Stimulated activated naive B cell treated with anti-CD40 and anti-IgM and Interleukin-4, amounts not matched to agents 10 μg/mL and 1 μg/mL and 100 μg/mL, for 72 hours (primary cell): ENCODE results near the gene HAUS3.

Source experiments
- ATAC-seq, 2 donors: fragments of 150-1000 bp; cut with Tn5 transposase; replicated peaks; 2 replicates each; pipeline ENCODE4 v1.10.0; 2021; ENCODE audit warnings: moderate library complexity in 1 of 2
- DNase-seq: peaks from one replicate; pipeline ENCODE4 v3.0.0; 2021
- H3K27ac Mint-ChIP-seq: one replicate; pipeline ENCODE4 v1.8.0; 2022; ENCODE audit warnings: mild to moderate bottlenecking, mixed read lengths
- H3K27me3 Mint-ChIP-seq, 2 donors: one replicate each; pipeline ENCODE4 v1.8.0; 2022; ENCODE audit warnings: mixed read lengths in 2 of 2
- H3K36me3 Mint-ChIP-seq, 2 donors: one replicate each; pipeline ENCODE4 v1.8.0; 2022; ENCODE audit warnings: mixed read lengths in 2 of 2, mild to moderate bottlenecking in 1 of 2
- H3K4me1 Mint-ChIP-seq, 2 donors: one replicate each; pipeline ENCODE4 v1.8.0; 2022; ENCODE audit warnings: mixed read lengths in 2 of 2, mild to moderate bottlenecking in 1 of 2
- H3K4me3 Mint-ChIP-seq, 2 donors: one replicate each; pipeline ENCODE4 v1.8.0; 2022; ENCODE audit warnings: mild to moderate bottlenecking in 2 of 2, mixed read lengths in 2 of 2, moderate library complexity in 1 of 2
- H3K9me3 Mint-ChIP-seq, 2 donors: one replicate each; pipeline ENCODE4 v1.8.0; 2022; ENCODE audit warnings: mixed read lengths in 2 of 2, mild to moderate bottlenecking in 1 of 2

HAUS3 gene

DNA sequence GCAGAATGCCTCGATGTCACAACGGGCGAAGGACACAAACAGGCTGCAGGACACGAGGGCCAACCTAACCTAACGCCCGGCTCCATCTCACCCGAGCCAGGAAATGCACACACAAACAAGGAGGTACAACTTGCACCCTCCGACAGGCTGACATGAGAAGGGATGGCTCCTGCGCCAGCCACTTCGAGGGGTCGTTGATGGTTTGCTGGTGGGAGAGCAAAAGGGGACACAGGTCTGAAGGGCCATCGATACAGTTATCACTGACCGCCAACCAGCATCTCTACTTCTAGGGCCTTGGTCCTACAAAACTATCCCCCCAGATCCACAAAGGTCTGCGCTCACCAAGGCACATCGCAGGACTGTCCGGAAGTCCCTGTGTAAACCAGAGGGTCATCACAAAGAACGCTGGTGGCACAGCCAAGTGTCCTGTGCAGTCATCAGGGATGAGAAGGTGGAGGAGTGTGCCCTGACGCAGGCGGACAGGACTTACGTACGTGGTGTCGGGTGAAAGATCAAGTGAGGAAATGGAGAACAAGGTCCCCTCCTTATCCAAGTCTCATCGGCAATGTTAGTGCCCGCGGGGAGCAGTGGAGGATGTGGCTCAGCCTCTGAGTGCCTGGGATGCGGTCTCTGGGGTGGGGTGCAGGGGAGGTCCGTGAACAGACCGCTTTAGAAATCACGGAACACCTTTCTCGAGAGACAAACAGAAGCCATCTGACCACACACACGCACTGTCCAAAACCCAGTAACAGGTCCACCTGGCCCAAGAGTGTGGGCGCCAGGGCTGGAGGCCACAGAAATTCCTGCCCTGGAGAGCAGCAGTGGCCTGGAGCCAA, 13.0 kb upstream of the HAUS3 start:
- H3K36me3 Mint-ChIP-seq: peaks cover 9 to 10% of the 10 kb centered on the region in 2 donors
- H3K9me3 Mint-ChIP-seq: no peaks in the 10 kb centered on the region
- ATAC-seq (no peak), DNase-seq (no peak)
- H3K27ac Mint-ChIP-seq: peak overlapping the region; percentile 62
- no peaks in the 10 kb centered on the region for H3K27me3 Mint-ChIP-seq
- H3K4me1 Mint-ChIP-seq: peaks cover 11 to 24% of the 10 kb centered on the region in 2 donors
- no peak overlapping the region for H3K4me3 Mint-ChIP-seq

DNA sequence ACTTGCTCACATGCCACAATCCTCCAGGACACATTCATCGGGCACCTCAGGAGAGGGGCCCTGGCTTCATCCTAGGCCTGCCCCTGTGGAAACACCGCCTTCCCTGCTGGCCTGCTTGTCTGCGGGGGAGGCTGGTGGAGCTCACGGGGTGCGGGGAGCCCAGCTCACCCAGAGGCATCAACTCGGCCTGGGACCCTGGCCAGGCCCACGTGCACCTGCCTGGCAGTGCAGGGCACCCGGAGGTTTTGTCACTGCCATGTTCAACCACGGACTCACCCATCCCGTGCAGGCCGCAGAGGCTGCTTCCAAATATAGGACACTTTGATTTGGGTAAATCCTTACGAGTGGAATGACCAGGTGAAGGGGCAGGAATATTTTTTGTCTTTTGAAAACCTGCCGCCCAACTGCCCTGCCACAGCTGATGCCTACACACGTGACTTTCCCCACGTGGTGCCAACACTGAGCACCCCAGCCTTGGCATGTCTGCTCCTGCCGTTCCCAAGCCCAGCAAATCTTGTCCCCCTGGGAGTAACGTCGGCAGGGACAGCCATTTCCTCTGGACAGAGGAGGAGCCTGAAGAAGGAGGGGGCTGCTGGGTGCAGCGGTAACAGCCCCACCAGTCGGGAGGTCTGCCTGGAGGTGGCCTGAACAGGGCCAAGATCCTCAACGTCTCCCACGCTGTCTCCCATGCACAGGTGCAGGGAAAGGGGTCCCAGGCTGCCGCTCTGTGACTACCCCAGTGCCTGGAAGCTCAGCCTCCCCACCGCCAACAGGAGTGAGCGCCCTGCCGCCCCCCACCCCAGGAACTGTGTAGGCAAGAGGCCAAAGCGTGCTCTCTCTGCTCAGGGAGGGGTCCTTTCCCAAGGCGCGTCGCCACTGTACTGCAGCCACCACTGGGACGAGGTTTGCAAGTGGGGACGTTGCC, 11.5 kb upstream of the HAUS3 start:
- Mint-ChIP-seq H3K27me3 (no peaks in the 10 kb centered on the region), H3K36me3 (peaks cover 9 to 10% of the 10 kb centered on the region in 2 donors), H3K4me1 (peaks cover 9 to 24% of the 10 kb centered on the region in 2 donors), H3K4me3 (no peak overlapping the region), H3K27ac (peak overlapping the region; percentile 20), H3K9me3 (no peaks in the 10 kb centered on the region)
- DNase-seq: peak; percentile 0
- ATAC-seq: no peak

DNA sequence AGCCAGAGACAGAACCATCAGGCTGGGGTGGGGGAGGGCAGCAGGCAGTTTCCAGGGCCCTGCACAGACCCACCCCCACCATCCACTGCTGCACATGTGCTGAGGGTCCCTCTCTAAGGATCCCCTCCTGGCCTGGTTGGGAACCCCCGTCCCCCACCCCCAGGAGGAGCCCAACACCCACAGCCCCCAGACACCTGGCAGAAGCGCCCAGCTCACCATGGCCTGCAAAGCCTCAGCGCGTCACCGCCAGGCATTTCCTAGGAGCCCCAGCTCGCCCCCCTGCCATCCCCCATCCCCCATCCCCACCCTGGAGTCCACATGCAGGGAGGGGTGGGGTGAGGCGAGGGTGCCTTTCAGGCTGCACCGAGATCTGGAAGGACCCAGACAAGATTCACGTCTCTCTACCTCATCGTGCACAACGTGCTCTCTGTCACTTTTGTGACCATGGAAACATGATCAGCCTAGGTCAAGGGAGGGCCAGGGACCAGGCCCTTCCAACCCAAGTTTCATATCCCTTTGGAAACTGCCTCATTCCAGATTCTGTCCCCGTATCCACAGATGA, 10.7 kb upstream of the HAUS3 start:
- DNase-seq: peak; percentile 0
- Mint-ChIP-seq H3K27me3 (no peaks in the 10 kb centered on the region), H3K27ac (peak overlapping the region; percentile 20), H3K9me3 (no peaks in the 10 kb centered on the region), H3K36me3 (peaks cover 9 to 10% of the 10 kb centered on the region in 2 donors), H3K4me3 (no peak overlapping the region), H3K4me1 (peaks cover 8 to 17% of the 10 kb centered on the region in 2 donors)
- no peak for ATAC-seq

DNA sequence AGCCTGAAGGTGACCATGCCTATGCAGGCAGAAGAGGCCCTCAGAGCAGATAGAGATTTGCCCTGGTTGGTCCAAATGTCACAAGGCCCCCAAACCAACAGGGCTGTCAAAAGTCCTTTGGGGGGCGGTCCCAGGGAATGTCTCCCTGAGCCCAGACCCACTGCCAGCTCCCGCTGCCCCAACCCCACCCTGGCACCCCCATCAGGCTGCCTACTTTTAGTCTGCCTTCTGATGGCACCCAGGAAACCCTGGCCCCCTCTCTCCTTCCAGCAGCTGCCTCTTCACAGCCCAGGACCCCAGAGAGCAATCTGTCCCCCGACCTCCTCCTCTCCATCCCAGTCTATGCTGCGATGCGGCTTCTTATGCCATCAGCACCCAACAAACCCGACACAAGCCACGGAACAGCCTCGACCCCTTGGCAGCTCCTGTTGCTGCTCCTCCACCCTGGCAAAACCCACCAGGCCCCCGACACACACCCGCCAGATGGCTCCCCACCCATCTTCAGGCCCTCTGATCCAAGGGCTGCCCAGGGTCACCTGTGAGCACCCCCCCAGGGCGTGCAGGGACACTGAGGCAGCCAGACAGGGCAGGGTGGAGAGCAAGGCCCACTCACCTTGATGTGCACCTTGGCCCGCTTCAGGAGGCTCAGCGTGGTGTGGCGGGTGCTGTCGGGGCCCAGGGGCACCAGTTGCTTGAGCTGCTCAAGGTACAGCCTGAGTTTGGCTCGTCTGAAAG, 10.0 kb upstream of the HAUS3 start:
- Mint-ChIP-seq H3K27me3 (no peaks in the 10 kb centered on the region), H3K9me3 (no peaks in the 10 kb centered on the region), H3K4me1 (peaks cover 3 to 10% of the 10 kb centered on the region in 2 donors), H3K27ac (no peak overlapping the region), H3K4me3 (no peak overlapping the region), H3K36me3 (peaks cover 9 to 10% of the 10 kb centered on the region in 2 donors)
- no peak for ATAC-seq
- no peak for DNase-seq

DNA sequence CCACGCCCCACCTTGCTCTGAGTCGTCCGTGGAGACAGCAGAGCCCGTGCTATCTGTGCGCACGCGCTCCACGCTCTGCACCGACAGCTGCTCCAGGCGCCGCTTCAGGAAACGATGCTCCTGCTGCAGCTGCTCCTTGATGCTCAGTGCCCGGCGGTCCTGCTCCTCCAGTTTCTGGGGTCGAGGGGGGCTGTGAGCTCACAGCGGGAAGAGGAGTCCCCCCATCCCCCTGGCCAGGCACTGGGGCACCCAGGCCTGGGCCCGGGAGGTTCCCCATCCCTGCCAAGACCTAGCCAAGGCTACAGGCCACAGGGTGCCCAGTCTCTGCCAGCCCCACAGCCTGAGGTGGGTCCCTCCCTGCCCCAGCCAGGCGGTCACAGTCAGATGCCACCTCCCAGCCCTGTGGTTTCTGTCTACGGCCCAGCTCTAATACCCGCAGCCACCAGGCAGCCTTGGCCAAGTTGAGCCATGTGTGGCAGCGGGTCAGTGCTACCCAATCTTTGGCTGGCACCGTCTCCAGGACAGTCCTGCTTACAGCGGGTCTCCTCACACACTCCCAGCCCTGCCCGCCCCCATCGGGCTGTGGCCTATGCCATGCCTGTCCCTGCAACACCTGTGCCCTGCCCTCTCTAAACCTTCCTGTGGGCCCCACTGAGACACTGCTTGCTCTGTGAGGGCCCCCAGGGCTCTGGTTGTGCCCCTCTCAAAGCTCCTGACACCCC, 9.3 kb upstream of the HAUS3 start:
- DNase-seq: peak; percentile 0
- Mint-ChIP-seq H3K9me3 (no peaks in the 10 kb centered on the region), H3K36me3 (peaks cover 9 to 10% of the 10 kb centered on the region in 2 donors), H3K4me3 (no peak overlapping the region), H3K4me1 (peaks cover 0 to 5% of the 10 kb centered on the region in 2 donors), H3K27me3 (no peaks in the 10 kb centered on the region), H3K27ac (no peak overlapping the region)
- no peak for ATAC-seq

DNA sequence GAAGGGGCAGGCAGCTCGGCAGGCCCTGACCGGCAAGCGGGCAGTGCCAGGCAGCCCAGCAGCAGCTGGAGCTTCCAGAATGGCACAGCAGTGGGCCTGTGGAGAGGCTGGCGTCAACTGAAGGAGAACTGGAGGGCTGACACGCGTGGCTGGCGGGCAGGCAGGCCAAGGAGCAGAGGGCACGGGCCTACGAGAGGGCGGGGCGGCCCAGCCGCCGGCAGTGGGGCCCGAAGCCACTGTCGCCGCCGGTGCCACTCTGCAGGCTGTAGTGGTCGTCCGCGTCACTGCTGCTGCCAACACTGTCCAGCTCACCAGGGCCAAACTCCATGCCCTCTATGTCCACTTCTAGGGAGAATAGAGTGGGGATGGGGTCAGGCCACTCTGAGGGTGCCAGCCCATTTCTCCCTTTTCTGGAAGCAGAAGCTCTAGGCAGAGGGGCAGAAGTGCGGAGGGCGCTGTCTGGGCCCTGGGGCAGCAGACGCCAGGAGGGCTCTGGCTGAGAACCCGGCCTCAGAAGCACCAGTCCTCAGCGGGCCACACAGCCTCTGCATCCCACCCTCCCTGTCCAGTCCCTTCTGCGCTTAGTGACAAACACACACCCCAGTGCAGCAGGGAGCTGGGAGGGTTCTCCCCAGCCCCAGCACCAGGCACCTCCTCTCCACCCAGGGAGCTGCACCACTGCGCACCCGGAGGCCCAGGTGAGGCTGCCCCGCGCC, 8.6 kb upstream of the HAUS3 start:
- Mint-ChIP-seq H3K27me3 (no peaks in the 10 kb centered on the region), H3K27ac (no peak overlapping the region), H3K9me3 (no peaks in the 10 kb centered on the region), H3K36me3 (peaks cover 9 to 10% of the 10 kb centered on the region in 2 donors), H3K4me3 (no peak overlapping the region), H3K4me1 (peaks cover 0 to 5% of the 10 kb centered on the region in 2 donors)
- no peak for DNase-seq
- no peak for ATAC-seq

DNA sequence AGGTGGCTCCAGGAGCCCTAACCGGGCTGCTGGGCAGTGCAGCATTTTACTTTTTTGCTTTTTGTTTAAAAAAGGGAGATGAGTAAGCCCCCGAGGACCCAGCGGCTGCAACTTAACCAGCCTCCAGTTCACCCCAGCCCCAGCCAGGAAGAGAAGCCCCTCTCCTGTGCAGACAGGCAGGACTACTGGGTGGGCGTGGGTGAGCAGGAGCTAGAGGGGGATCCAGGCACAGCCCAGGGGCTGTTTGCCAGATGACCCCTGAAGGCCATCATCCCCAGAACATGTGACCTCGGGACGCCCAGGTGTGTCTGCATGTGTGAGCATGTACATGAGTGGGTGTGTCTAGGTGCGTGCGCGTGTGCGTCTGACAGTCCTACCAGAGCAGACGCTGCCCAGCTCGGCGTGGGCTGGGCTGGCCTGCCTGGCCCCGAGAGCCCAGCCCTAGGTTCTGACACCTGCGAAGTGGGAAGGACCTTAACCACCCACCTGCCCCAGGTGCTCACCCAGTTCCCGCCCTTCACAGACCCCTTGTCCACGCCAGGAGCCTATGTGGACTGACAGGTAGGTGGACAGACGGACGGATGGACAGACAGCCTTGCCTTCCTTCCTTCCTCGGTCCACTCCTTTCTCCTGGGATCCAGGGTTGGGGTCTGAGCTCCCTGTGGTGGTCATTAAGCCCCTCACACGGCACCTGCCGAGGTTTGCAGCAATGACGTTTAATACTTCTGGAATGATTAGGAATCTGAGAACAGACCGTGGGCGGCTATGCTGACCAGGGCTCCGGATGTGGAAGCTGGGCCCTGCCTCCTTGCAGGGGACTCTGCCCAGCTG, 7.8 kb upstream of the HAUS3 start:
- Mint-ChIP-seq H3K4me3 (no peak overlapping the region), H3K27me3 (no peaks in the 10 kb centered on the region), H3K9me3 (no peaks in the 10 kb centered on the region), H3K4me1 (peaks cover 0 to 1% of the 10 kb centered on the region in 2 donors), H3K36me3 (peaks cover 7% of the 10 kb centered on the region in 2 donors), H3K27ac (no peak overlapping the region)
- DNase-seq: no peak
- ATAC-seq: no peak

DNA sequence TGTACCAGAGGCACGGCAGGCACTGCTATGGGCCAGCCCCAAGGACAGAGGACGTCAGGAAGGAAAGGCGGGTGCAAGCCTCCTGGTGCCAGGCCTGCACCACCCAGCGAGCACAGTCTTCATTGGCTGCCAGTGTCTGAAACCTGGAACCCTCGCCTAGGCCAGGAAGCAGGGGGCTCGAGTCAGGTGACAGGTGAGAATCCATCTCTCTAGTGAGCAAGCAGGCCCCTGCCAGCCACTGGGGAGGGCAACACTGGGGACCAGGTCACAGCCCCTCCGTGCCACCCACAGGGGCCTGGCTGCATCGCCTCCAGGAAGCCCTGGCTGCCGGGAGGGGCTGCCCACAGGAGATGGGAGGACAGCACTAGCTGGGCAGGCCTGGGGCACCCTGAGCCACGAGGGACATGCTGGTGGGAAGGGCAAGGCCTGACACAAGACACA, 6.9 kb upstream of the HAUS3 start:
- H3K27me3 Mint-ChIP-seq: no peaks in the 10 kb centered on the region
- no peaks in the 10 kb centered on the region for H3K9me3 Mint-ChIP-seq
- DNase-seq: no peak
- H3K36me3 Mint-ChIP-seq: peaks cover 4% of the 10 kb centered on the region in 2 donors
- ATAC-seq: no peak
- H3K4me3 Mint-ChIP-seq: no peak overlapping the region
- no peak overlapping the region for H3K27ac Mint-ChIP-seq
- H3K4me1 Mint-ChIP-seq: peaks cover 2 to 5% of the 10 kb centered on the region in 2 donors

DNA sequence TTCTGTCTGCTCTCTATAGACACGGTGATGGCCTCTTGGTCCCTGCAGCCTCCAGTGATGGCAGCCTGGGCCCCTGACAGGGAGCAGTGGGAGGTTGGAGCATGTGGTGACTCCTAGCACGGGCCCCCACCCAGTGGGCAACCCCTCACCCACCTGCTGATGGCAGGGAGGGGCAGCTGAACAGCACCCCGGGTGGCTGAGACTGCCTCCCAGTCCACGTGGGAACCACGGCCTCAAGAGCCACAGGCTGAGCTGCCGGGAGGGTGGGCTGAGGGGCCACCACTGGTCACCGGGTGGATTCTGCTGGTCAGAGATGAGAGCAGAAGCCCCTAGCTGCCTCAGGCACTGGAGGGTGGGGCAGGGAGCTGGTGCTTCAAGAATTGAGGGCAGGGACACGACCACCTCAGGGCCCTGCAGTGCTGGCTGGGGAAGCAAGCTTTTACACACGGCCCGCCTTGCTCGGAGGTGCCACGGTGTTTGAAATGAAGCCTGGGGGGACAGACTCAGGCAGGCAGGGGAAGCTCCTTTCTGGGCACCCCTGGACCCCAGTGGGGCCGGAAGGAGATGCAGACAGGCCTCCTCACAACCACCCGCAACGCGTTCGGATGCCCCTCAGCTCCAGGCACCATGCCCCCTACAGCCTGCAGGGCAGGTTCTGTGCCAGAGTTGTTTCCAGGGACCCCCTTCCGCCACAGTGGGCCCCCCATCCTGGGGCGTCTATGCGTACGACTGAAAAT, 6.3 kb upstream of the HAUS3 start:
- DNase-seq: no peak
- Mint-ChIP-seq H3K36me3 (peaks cover 4% of the 10 kb centered on the region in 2 donors), H3K27ac (no peak overlapping the region), H3K27me3 (no peaks in the 10 kb centered on the region), H3K4me3 (no peak overlapping the region), H3K9me3 (no peaks in the 10 kb centered on the region), H3K4me1 (peaks cover 6 to 12% of the 10 kb centered on the region in 2 donors)
- no peak for ATAC-seq

DNA sequence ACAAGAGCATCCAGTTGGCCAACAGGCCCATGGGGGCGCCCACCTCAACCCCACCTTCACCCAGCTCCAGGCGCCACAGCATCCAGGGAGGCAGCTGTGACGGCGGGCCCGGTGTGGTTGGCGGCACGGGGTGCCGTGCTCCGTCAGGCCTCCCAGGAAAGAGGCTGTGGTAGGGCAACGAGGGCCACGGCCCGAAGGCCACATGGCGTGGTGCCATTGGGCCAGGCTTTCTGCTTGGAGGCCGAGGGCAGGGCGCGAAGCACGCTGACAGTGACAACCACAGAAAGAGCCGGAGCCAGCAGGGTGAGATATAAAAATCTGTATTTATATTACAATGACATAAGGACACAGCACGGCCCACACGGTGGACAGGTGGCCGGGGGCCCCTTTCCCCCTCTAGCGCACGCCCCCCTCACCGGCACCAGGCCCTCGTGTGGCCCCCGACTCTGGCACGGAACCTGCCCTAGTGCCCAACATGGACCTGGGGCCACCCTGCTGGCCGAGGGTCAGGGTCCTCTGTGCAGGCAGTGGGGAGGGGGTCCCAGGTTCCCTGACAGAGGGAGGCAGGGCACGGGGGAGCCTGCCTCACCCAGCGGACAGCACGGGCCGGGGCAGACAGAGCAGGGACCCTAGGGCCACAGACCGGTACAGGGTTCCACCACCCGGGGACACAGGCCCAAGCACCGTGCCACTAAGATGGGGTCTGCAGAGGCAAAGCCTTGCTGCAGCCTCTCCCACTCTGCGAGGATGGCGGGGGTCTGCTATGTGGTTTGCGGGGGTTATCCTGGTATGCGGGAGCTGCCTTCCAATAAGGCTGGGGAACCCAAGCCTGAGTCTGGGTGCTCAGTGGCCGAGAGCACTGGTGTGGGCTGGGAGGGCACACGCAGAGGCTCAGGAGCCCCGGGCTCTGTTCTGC, 5.5 kb upstream of the HAUS3 start:
- H3K4me3 Mint-ChIP-seq: no peak overlapping the region
- no peaks in the 10 kb centered on the region for H3K9me3 Mint-ChIP-seq
- H3K4me1 Mint-ChIP-seq: peaks cover 7 to 12% of the 10 kb centered on the region in 2 donors
- H3K27ac Mint-ChIP-seq: no peak overlapping the region
- no peak for DNase-seq
- no peak for ATAC-seq
- no peaks in the 10 kb centered on the region for H3K27me3 Mint-ChIP-seq
- H3K36me3 Mint-ChIP-seq: peaks cover 0 to 4% of the 10 kb centered on the region in 2 donors
